K562 (cell line): ENCODE results near the gene ACTL10. TPM values are rescaled to one million over a fixed set of nuclear protein-coding genes. Genes with fewer than 3 reads are reported as not detected.
A peak's percentile ranks its signal among the peaks of the same experiment; 100 is the strongest.

Experiments
- DPF2 ChIP-seq: fragments of 450-650 bp; IDR thresholded peaks from 2 replicates; pipeline ENCODE4 v1.6.1; 2016
- FOXJ2 ChIP-seq: fragments of 200-800 bp; sonication (Bioruptor generic); IDR thresholded peaks from 2 replicates; pipeline ENCODE4 v1.6.1; 2016; ENCODE audit warnings: missing genetic modification characterization, missing compliant biosample characterization
- LARP7 ChIP-seq: fragments of 450-650 bp; IDR thresholded peaks from 2 replicates; pipeline ENCODE4 v1.6.1; 2016
- MEF2A ChIP-seq: IDR thresholded peaks from 2 replicates; pipeline ENCODE4 v1.6.1; 2011; ENCODE audit warnings: low read depth, mild to moderate bottlenecking, low read length, moderate library complexity; ENCODE audit not compliant: control insufficient read depth
- NR2C2 ChIP-seq, 2 experiments: fragments of 200-800 bp in 1 of 2; sonication (Bioruptor generic) in 1 of 2; sonication (generic) in 1 of 2; formaldehyde crosslinking in 1 of 2; IDR thresholded peaks; 2 replicates each; pipeline versions ENCODE4 v1.6.1 to v1.8.0; 2016 to 2022; ENCODE audit warnings: mild to moderate bottlenecking in 1 of 2, missing compliant biosample characterization in 1 of 2, missing genetic modification characterization in 1 of 2, missing genetic modification reagents in 1 of 2
- SMAD1 ChIP-seq: fragments of 150-350 bp; IDR thresholded peaks from 2 replicates; pipeline ENCODE4 v1.6.1; 2014; ENCODE audit warnings: low read length, low read depth; ENCODE audit not compliant: partially characterized antibody
- ZHX1 ChIP-seq: fragments of 150-350 bp; conservative IDR thresholded peaks from 2 replicates; pipeline ENCODE4 v1.6.1; 2014; ENCODE audit warnings: low read length
- ZNF124 ChIP-seq: sonication (generic); formaldehyde crosslinking; IDR thresholded peaks from 2 replicates; pipeline ENCODE4 v1.8.1; 2022; ENCODE audit warnings: missing genetic modification reagents
- ZNF586 ChIP-seq: fragments of 450-650 bp; formaldehyde crosslinking; conservative IDR thresholded peaks from 2 replicates; pipeline ENCODE4 v1.4.0; 2020; ENCODE audit warnings: mild to moderate bottlenecking, moderate library complexity
- polyA plus RNA-seq, 8 experiments: library from polyadenylated mRNA; depleted of rRNA in 4 of 8; stranded (reverse) in 5 of 8; unstranded in 3 of 8; fragments of >200 nt; fragmentation: Nextera tagmentation in 2 of 8; fragmentation: Illumina TruSeq in 1 of 8; extraction: Ambion mirVana in 2 of 8; extraction: Trizol in 1 of 8; gene quantifications; 2 replicates each; pipeline versions ENCODE4 v1.2.1 to v1.2.3, GENCODE V29; 2011 to 2014; ENCODE audit warnings: inconsistent platforms in 1 of 8, missing spikeins in 1 of 8
- total RNA-seq, 7 experiments: library from RNA; depleted of rRNA in 6 of 7; stranded (reverse); fragments of >200 nt in 6 of 7; fragmentation: Illumina TruSeq in 2 of 7; extraction: Trizol in 2 of 7; gene quantifications; 2 replicates each; pipeline versions ENCODE4 v1.2.1 to v1.2.3, GENCODE V29; 2011 to 2021; ENCODE audit warnings: low replicate concordance in 1 of 7
- TF ChIP-seq, protein P1 (sequence below): fragments of 450-650 bp; IDR thresholded peaks from 2 replicates; pipeline ENCODE4 v1.6.1; 2016; ENCODE audit warnings: low read depth
- TF ChIP-seq, protein P2 (sequence below): fragments of 250-450 bp; sonication (Bioruptor Pico); IDR thresholded peaks from 2 replicates; pipeline ENCODE4 v1.4.0; 2020

ACTL10 gene
- total and polyA plus RNA-seq, 9 of the 15 experiments (the other 6 are each of a cell fraction or from before 2014, with no cell fraction given): 0.07 to 0.14 TPM; not detected in 7

GRCh38 chr20:33709905-33710541, 43.3 kb downstream of the ACTL10 start (continued):
- TF ChIP-seq, protein P1, sequence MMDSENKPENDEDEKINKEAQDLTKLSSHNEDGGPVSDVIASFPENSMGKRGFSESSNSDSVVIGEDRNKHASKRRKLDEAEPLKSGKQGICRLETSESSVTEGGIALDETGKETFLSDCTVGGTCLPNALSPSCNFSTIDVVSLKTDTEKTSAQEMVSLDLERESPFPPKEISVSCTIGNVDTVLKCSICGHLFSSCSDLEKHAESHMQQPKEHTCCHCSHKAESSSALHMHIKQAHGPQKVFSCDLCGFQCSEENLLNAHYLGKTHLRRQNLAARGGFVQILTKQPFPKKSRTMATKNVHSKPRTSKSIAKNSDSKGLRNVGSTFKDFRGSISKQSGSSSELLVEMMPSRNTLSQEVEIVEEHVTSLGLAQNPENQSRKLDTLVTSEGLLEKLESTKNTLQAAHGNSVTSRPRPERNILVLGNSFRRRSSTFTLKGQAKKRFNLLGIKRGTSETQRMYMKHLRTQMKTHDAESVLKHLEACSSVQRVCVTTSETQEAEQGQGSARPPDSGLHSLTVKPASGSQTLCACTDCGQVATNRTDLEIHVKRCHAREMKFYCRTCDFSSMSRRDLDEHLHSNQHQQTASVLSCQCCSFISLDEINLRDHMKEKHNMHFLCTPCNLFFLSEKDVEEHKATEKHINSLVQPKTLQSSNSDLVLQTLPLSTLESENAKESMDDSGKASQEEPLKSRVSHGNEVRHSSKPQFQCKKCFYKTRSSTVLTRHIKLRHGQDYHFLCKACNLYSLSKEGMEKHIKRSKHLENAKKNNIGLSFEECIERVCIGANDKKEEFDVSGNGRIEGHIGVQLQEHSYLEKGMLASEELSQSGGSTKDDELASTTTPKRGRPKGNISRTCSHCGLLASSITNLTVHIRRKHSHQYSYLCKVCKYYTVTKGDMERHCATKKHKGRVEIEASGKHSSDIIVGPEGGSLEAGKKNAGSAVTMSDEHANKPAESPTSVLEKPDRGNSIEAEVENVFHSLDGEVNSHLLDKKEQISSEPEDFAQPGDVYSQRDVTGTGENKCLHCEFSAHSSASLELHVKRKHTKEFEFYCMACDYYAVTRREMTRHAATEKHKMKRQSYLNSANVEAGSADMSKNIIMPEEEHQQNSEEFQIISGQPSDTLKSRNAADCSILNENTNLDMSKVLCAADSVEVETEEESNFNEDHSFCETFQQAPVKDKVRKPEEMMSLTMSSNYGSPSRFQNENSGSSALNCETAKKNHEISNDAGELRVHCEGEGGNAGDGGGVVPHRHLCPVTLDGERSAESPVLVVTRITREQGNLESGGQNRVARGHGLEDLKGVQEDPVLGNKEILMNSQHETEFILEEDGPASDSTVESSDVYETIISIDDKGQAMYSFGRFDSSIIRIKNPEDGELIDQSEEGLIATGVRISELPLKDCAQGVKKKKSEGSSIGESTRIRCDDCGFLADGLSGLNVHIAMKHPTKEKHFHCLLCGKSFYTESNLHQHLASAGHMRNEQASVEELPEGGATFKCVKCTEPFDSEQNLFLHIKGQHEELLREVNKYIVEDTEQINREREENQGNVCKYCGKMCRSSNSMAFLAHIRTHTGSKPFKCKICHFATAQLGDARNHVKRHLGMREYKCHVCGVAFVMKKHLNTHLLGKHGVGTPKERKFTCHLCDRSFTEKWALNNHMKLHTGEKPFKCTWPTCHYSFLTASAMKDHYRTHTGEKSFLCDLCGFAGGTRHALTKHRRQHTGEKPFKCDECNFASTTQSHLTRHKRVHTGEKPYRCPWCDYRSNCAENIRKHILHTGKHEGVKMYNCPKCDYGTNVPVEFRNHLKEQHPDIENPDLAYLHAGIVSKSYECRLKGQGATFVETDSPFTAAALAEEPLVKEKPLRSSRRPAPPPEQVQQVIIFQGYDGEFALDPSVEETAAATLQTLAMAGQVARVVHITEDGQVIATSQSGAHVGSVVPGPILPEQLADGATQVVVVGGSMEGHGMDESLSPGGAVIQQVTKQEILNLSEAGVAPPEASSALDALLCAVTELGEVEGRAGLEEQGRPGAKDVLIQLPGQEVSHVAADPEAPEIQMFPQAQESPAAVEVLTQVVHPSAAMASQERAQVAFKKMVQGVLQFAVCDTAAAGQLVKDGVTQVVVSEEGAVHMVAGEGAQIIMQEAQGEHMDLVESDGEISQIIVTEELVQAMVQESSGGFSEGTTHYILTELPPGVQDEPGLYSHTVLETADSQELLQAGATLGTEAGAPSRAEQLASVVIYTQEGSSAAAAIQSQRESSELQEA: no peak
- TF ChIP-seq, protein P2, sequence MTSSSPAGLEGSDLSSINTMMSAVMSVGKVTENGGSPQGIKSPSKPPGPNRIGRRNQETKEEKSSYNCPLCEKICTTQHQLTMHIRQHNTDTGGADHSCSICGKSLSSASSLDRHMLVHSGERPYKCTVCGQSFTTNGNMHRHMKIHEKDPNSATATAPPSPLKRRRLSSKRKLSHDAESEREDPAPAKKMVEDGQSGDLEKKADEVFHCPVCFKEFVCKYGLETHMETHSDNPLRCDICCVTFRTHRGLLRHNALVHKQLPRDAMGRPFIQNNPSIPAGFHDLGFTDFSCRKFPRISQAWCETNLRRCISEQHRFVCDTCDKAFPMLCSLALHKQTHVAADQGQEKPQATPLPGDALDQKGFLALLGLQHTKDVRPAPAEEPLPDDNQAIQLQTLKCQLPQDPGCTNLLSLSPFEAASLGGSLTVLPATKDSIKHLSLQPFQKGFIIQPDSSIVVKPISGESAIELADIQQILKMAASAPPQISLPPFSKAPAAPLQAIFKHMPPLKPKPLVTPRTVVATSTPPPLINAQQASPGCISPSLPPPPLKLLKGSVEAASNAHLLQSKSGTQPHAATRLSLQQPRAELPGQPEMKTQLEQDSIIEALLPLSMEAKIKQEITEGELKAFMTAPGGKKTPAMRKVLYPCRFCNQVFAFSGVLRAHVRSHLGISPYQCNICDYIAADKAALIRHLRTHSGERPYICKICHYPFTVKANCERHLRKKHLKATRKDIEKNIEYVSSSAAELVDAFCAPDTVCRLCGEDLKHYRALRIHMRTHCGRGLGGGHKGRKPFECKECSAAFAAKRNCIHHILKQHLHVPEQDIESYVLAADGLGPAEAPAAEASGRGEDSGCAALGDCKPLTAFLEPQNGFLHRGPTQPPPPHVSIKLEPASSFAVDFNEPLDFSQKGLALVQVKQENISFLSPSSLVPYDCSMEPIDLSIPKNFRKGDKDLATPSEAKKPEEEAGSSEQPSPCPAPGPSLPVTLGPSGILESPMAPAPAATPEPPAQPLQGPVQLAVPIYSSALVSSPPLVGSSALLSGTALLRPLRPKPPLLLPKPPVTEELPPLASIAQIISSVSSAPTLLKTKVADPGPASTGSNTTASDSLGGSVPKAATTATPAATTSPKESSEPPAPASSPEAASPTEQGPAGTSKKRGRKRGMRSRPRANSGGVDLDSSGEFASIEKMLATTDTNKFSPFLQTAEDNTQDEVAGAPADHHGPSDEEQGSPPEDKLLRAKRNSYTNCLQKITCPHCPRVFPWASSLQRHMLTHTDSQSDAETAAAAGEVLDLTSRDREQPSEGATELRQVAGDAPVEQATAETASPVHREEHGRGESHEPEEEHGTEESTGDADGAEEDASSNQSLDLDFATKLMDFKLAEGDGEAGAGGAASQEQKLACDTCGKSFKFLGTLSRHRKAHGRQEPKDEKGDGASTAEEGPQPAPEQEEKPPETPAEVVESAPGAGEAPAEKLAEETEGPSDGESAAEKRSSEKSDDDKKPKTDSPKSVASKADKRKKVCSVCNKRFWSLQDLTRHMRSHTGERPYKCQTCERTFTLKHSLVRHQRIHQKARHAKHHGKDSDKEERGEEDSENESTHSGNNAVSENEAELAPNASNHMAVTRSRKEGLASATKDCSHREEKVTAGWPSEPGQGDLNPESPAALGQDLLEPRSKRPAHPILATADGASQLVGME: no peak
- TF ChIP-seq ZNF124 (CRISPR knock-in tag) (no peak), FOXJ2 (tag) (no peak), SMAD1 (no peak), NR2C2 (CRISPR knock-in tag; IDR thresholded peaks at IDR 0.05) (no peak), NR2C2 (tag; IDR thresholded peaks at IDR 0.05) (no peak), LARP7 (peak; percentile 10; the same call in 1 of the 2 replicates), ZHX1 (no peak), DPF2 (peak; percentile 58; the same call in 1 of the 2 replicates), MEF2A (no peak), ZNF586 (CRISPR knock-in tag) (no peak)
